DOHH2 (cell line): ENCODE data around the gene SELENOF.
"Not testable (repeated sequence)": the region's sequence is repeated elsewhere in the genome, so short reads cannot be mapped to it uniquely, and the experiment has no call there.

ENCODE experiments used
- H3F3A ChIP-seq: fragments of 200-600 bp; sonication (generic), shearing (Covaris generic); 2 replicates; pipeline ENCODE4 v1.6.0; 2016; ENCODE audit warnings: antibody characterized with exemption, mild to moderate bottlenecking; ENCODE audit not compliant: control insufficient read depth, insufficient read depth
- H3K27ac ChIP-seq: fragments of 200-600 bp; sonication (generic); 2 replicates; pipeline ENCODE4 v1.5.1; 2014; ENCODE audit warnings: low read depth, mild to moderate bottlenecking, low read length, moderate library complexity
- H3K27me3 ChIP-seq: fragments of 200-600 bp; sonication (generic); 2 replicates; pipeline ENCODE4 v1.6.1; 2014; ENCODE audit warnings: mild to moderate bottlenecking, low read length, mixed read lengths; ENCODE audit not compliant: control insufficient read depth
- H3K36me3 ChIP-seq: fragments of 200-600 bp; sonication (generic); 2 replicates; pipeline ENCODE4 v1.6.1; 2014; ENCODE audit warnings: mild to moderate bottlenecking, low read length, moderate library complexity, mixed read lengths; ENCODE audit not compliant: control insufficient read depth
- H3K4me1 ChIP-seq: fragments of 200-600 bp; sonication (generic); 2 replicates; pipeline ENCODE4 v1.6.1; 2014; ENCODE audit warnings: mild to moderate bottlenecking, low read length, mixed read lengths; ENCODE audit not compliant: control insufficient read depth
- H3K4me2 ChIP-seq: fragments of 200-600 bp; sonication (generic); 2 replicates; pipeline ENCODE4 v1.6.0; 2014; ENCODE audit warnings: mild to moderate bottlenecking, low read length, moderate library complexity
- H3K4me3 ChIP-seq: fragments of 200-600 bp; sonication (generic); 2 replicates; pipeline ENCODE4 v1.5.1; 2014; ENCODE audit warnings: mild to moderate bottlenecking, low read length, mixed read lengths
- H3K79me2 ChIP-seq: fragments of 200-600 bp; sonication (generic); 2 replicates; pipeline ENCODE4 v1.6.1; 2014; ENCODE audit warnings: mild to moderate bottlenecking, low read length, mixed read lengths; ENCODE audit not compliant: control insufficient read depth
- H3K9me2 ChIP-seq: fragments of 200-600 bp; sonication (generic); replicated peaks from 2 replicates; pipeline ENCODE4 v1.6.1; 2014; ENCODE audit warnings: mild to moderate bottlenecking, low read length, mixed read lengths; ENCODE audit not compliant: control insufficient read depth
- H3K9me3 ChIP-seq: fragments of 200-600 bp; sonication (generic); 2 replicates; pipeline ENCODE4 v1.6.1; 2014; ENCODE audit warnings: antibody characterized with exemption, low read length, mixed read lengths; ENCODE audit not compliant: control insufficient read depth, insufficient read depth
- H4K20me1 ChIP-seq: fragments of 200-600 bp; sonication (generic); 2 replicates; pipeline ENCODE4 v1.6.0; 2014; ENCODE audit warnings: low read depth, mild to moderate bottlenecking, antibody characterized with exemption, low read length, moderate library complexity; ENCODE audit not compliant: control insufficient read depth, insufficient read depth
- CTCF ChIP-seq: fragments of 200-600 bp; sonication (generic); IDR thresholded peaks from one replicate; pipeline ENCODE4 v1.5.1; 2014; ENCODE audit warnings: antibody characterized with exemption, mild to moderate bottlenecking, low read depth, low read length; ENCODE audit not compliant: poor library complexity, severe bottlenecking
- EZH2phosphoT487 ChIP-seq: fragments of 200-600 bp; sonication (generic); IDR thresholded peaks from 2 replicates; pipeline ENCODE4 v1.6.1; 2017; ENCODE audit warnings: borderline replicate concordance, mild to moderate bottlenecking, antibody characterized with exemption, low read length, moderate library complexity, mixed read lengths

The SELENOF gene

GRCh38 chr1:86823386-86823785 lies 90.5 kb downstream of the SELENOF start:
- no peak overlapping the region for H3K4me3 ChIP-seq
- no peaks in the 10 kb centered on the region for H3K9me3 ChIP-seq
- no peaks in the 10 kb centered on the region for H3K27me3 ChIP-seq
- no peaks in the 10 kb centered on the region; the same call in 1 of the 2 replicates for H3F3A ChIP-seq
- no peaks in the 10 kb centered on the region for H4K20me1 ChIP-seq
- no peaks in the 10 kb centered on the region for H3K79me2 ChIP-seq
- H3K9me2 ChIP-seq: no peaks in the 10 kb centered on the region
- peaks cover 28% of the 10 kb centered on the region for H3K4me1 ChIP-seq
- TF ChIP-seq EZH2phosphoT487 (no peak), CTCF (no peak)
- no peaks in the 10 kb centered on the region for H3K36me3 ChIP-seq
- no peak overlapping the region for H3K27ac ChIP-seq
- no peak overlapping the region for H3K4me2 ChIP-seq

GRCh38 chr1:86822459-86822858 lies 91.5 kb downstream of the SELENOF start:
- Histone ChIP-seq H3K79me2 (no peaks in the 10 kb centered on the region), H4K20me1 (no peaks in the 10 kb centered on the region), H3K27me3 (no peaks in the 10 kb centered on the region), H3K4me2 (no peak overlapping the region), H3K9me3 (no peaks in the 10 kb centered on the region), H3F3A (no peaks in the 10 kb centered on the region; the same call in 1 of the 2 replicates), H3K4me1 (peaks cover 19% of the 10 kb centered on the region), H3K27ac (no peak overlapping the region), H3K9me2 (no peaks in the 10 kb centered on the region), H3K4me3 (no peak overlapping the region), H3K36me3 (no peaks in the 10 kb centered on the region)
- TF ChIP-seq EZH2phosphoT487 (no peak), CTCF (no peak)

GRCh38 chr1:86821956-86822355 lies 92.0 kb downstream of the SELENOF start:
- H3K9me2 ChIP-seq: no peaks in the 10 kb centered on the region
- no peaks in the 10 kb centered on the region for H3K79me2 ChIP-seq
- H3K27ac ChIP-seq: no peak overlapping the region
- no peaks in the 10 kb centered on the region for H3K36me3 ChIP-seq
- H3K9me3 ChIP-seq: no peaks in the 10 kb centered on the region
- peaks cover 14% of the 10 kb centered on the region for H3K4me1 ChIP-seq
- no peaks in the 10 kb centered on the region for H3F3A ChIP-seq
- H4K20me1 ChIP-seq: no peaks in the 10 kb centered on the region
- TF ChIP-seq CTCF (no peak), EZH2phosphoT487 (no peak)
- no peak overlapping the region for H3K4me3 ChIP-seq
- H3K4me2 ChIP-seq: no peak overlapping the region
- no peaks in the 10 kb centered on the region for H3K27me3 ChIP-seq

GRCh38 chr1:86819970-86820369 lies 94.0 kb downstream of the SELENOF start:
- not testable (repeated sequence) for H3K79me2 ChIP-seq, H3K27ac ChIP-seq, H3K4me2 ChIP-seq, H3K9me3 ChIP-seq, H3K36me3 ChIP-seq, H4K20me1 ChIP-seq, H3K4me3 ChIP-seq, H3K4me1 ChIP-seq, H3F3A ChIP-seq, H3K27me3 ChIP-seq, H3K9me2 ChIP-seq

GRCh38 chr1:86817246-86817826 lies 96.6 kb downstream of the SELENOF start:
- H3K27me3 ChIP-seq, H3K27ac ChIP-seq, H4K20me1 ChIP-seq, H3F3A ChIP-seq, H3K79me2 ChIP-seq, H3K4me3 ChIP-seq, H3K9me2 ChIP-seq, H3K4me1 ChIP-seq, H3K4me2 ChIP-seq, H3K9me3 ChIP-seq, H3K36me3 ChIP-seq: not testable (repeated sequence)

- not testable (repeated sequence) for H3F3A ChIP-seq, H3K36me3 ChIP-seq, H3K27ac ChIP-seq, H3K79me2 ChIP-seq, H4K20me1 ChIP-seq, H3K4me1 ChIP-seq, H3K27me3 ChIP-seq, H3K9me2 ChIP-seq, H3K4me2 ChIP-seq, H3K9me3 ChIP-seq, H3K4me3 ChIP-seq
Observed at GRCh38 chr1:86814118-86814517, 99.8 kb downstream of the SELENOF start.
